ENCODE data around the gene EXOC4. TPM values are rescaled to one million over a fixed set of nuclear protein-coding genes. Genes with fewer than 3 reads are reported as not detected.
"Not testable (repeated sequence)": the region's sequence is repeated elsewhere in the genome, so short reads cannot be mapped to it uniquely, and the experiment has no call there.

The EXOC4 gene
- total RNA-seq, 1 experiment from 2014 or later = 75.8 TPM

GRCh38 chr7:133275446-133276095, 22.7 kb downstream of the EXOC4 start:
- H2BK12ac ChIP-seq (ENCODE audit: insufficient read length, low read depth, low read length) = no peak overlapping the region
- peaks cover 23 to 41% (median 36%) of the 10 kb centered on the region in 3 experiments for H3K36me3 Mint-ChIP-seq (ENCODE audit: insufficient read depth in 1 of 3, low read depth in 3 of 3)
- no peak overlapping the region for H3K27ac ChIP-seq (ENCODE audit: insufficient read length, low read depth, low read length)
- no peak overlapping the region for H2BK15ac ChIP-seq (ENCODE audit: low read depth, low read length)
- H3K56ac ChIP-seq (ENCODE audit: insufficient read length, low read depth, low read length) = no peak overlapping the region
- H2BK5ac ChIP-seq (ENCODE audit: insufficient read length, low read length) = no peak overlapping the region
- no peak overlapping the region for H3K4me2 ChIP-seq (ENCODE audit: insufficient read depth, insufficient read length, low read length)
- no peak overlapping the region for H2AK5ac ChIP-seq (ENCODE audit: insufficient read length, low read length)
- H3K23me2 ChIP-seq (ENCODE audit: insufficient read length, low read depth, low read length, poor library complexity, severe bottlenecking) = no peaks in the 10 kb centered on the region
- no peak overlapping the region for H3K18ac ChIP-seq (ENCODE audit: insufficient read length, low read depth, low read length)
- H3K27ac Mint-ChIP-seq = peak overlapping the region in 1 of 3 experiments; percentile 55; a peak in 1 of 7 replicates
- H3K4me1 ChIP-seq (ENCODE audit: insufficient read depth, low read length) = no peaks in the 10 kb centered on the region
- H2BK120ac ChIP-seq (ENCODE audit: low read depth, low read length, poor library complexity, severe bottlenecking) = no peak overlapping the region
- no peaks in the 10 kb centered on the region for H3K9me3 ChIP-seq (ENCODE audit: control insufficient read depth, low read depth, low read length)
- H3K4ac ChIP-seq (ENCODE audit: low read depth, low read length) = no peak overlapping the region
- no peak overlapping the region for H4K5ac ChIP-seq (ENCODE audit: insufficient read length, low read depth, low read length)
- no peak for DNase-seq
- no peaks in the 10 kb centered on the region for H3K79me1 ChIP-seq (ENCODE audit: insufficient read depth, low read depth, low read length, poor library complexity, severe bottlenecking)
- H3K4me1 Mint-ChIP-seq = no peaks in the 10 kb centered on the region
- H2AFZ ChIP-seq (ENCODE audit: low read length) = no peak overlapping the region
- WGBS (ENCODE audit: extremely low coverage, insufficient read length, low lambda C conversion rate) = no CpG with 5 or more reads among the region's 3 CpGs
- H3K23ac ChIP-seq (ENCODE audit: insufficient read length, low read depth, low read length) = no peak overlapping the region
- H4K91ac ChIP-seq (ENCODE audit: insufficient read length, low read depth, low read length) = no peak overlapping the region
- H3K9me3 Mint-ChIP-seq = no peaks in the 10 kb centered on the region
- no peaks in the 10 kb centered on the region for H3K27me3 Mint-ChIP-seq (ENCODE audit: low read depth)
- no peak for TF ChIP-seq CTCF (conservative IDR thresholded peaks at IDR 0.05)
- no peak overlapping the region for H3K14ac ChIP-seq (ENCODE audit: insufficient read depth, low read length)
- H2BK20ac ChIP-seq (ENCODE audit: low read depth, low read length, poor library complexity, severe bottlenecking) = no peak overlapping the region
- no peaks in the 10 kb centered on the region for H4K20me1 ChIP-seq (ENCODE audit: control insufficient read depth, insufficient read depth, insufficient read length)
- H4K8ac ChIP-seq (replicated peaks; ENCODE audit: insufficient read length, low read depth, low read length) = no peak overlapping the region
- no peaks in the 10 kb centered on the region for H3K27me3 ChIP-seq (ENCODE audit: insufficient read depth, low read length)
- H3K9ac ChIP-seq (ENCODE audit: extremely low read depth, insufficient read length, low read length) = no peak overlapping the region
- no peak overlapping the region for H3T11ph ChIP-seq (ENCODE audit: low read length)
- H3K4me3 Mint-ChIP-seq = no peak overlapping the region
- no peaks in the 10 kb centered on the region for H3K79me2 ChIP-seq (ENCODE audit: insufficient read depth, low read length)

GRCh38 chr7:133278975-133279374, 26.1 kb downstream of the EXOC4 start:
- H3K23me2 ChIP-seq (ENCODE audit: insufficient read length, low read depth, low read length, poor library complexity, severe bottlenecking) = not testable (repeated sequence)
- WGBS (ENCODE audit: extremely low coverage, insufficient read length, low lambda C conversion rate) = no CpG with 5 or more reads among the region's 3 CpGs

More at GRCh38 chr7:133278975-133279374, 26.1 kb downstream of the EXOC4 start:
- not testable (repeated sequence) for H4K91ac ChIP-seq (ENCODE audit: insufficient read length, low read depth, low read length); H3K4me2 ChIP-seq (ENCODE audit: insufficient read depth, insufficient read length, low read length); H3K27ac Mint-ChIP-seq; H4K8ac ChIP-seq (replicated peaks; ENCODE audit: insufficient read length, low read depth, low read length); H3K9me3 ChIP-seq (ENCODE audit: control insufficient read depth, low read depth, low read length); H3K14ac ChIP-seq (ENCODE audit: insufficient read depth, low read length); H3K9me3 Mint-ChIP-seq; H3K4ac ChIP-seq (ENCODE audit: low read depth, low read length); H4K20me1 ChIP-seq (ENCODE audit: control insufficient read depth, insufficient read depth, insufficient read length); H3K79me2 ChIP-seq (ENCODE audit: insufficient read depth, low read length); H3K79me1 ChIP-seq (ENCODE audit: insufficient read depth, low read depth, low read length, poor library complexity, severe bottlenecking); H4K5ac ChIP-seq (ENCODE audit: insufficient read length, low read depth, low read length); DNase-seq; H2BK12ac ChIP-seq (ENCODE audit: insufficient read length, low read depth, low read length); H2AFZ ChIP-seq (ENCODE audit: low read length); H3K27me3 Mint-ChIP-seq (ENCODE audit: low read depth); H3K18ac ChIP-seq (ENCODE audit: insufficient read length, low read depth, low read length); H2AK5ac ChIP-seq (ENCODE audit: insufficient read length, low read length); H2BK15ac ChIP-seq (ENCODE audit: low read depth, low read length); H3K27ac ChIP-seq (ENCODE audit: insufficient read length, low read depth, low read length); H3K4me1 Mint-ChIP-seq; H3K23ac ChIP-seq (ENCODE audit: insufficient read length, low read depth, low read length); H3K27me3 ChIP-seq (ENCODE audit: insufficient read depth, low read length); H3K4me3 Mint-ChIP-seq; H2BK5ac ChIP-seq (ENCODE audit: insufficient read length, low read length); H3K9ac ChIP-seq (ENCODE audit: extremely low read depth, insufficient read length, low read length); H2BK120ac ChIP-seq (ENCODE audit: low read depth, low read length, poor library complexity, severe bottlenecking); H2BK20ac ChIP-seq (ENCODE audit: low read depth, low read length, poor library complexity, severe bottlenecking); H3T11ph ChIP-seq (ENCODE audit: low read length); H3K56ac ChIP-seq (ENCODE audit: insufficient read length, low read depth, low read length); H3K4me1 ChIP-seq (ENCODE audit: insufficient read depth, low read length)
- H3K36me3 Mint-ChIP-seq (ENCODE audit: insufficient read depth in 1 of 3, low read depth in 3 of 3) = peaks cover 23 to 46% (median 41%) of the 10 kb centered on the region in 3 experiments
